Small intestine (tissue), 7 donors: Measurements from ENCODE around the gene RHCG. TPM values are rescaled to one million over a fixed set of nuclear protein-coding genes. Genes with fewer than 3 reads are reported as not detected.

Experiments
- DNase-seq, 2 donors: peaks; one replicate each; pipeline versions ENCODE4 v3.0.0 to v3.0.0-alpha.2; 2013
- FAIRE-seq: peaks from 2 replicates; lab custom pipeline; 2012; peaks lifted over from hg19 to GRCh38; lab: Jason Lieb, UNC
- H3K27ac ChIP-seq, 3 donors: one replicate each; pipeline ENCODE4 v1.5.1; 2013; ENCODE audit warnings: low read length in 2 of 3, mild to moderate bottlenecking in 2 of 3, control low read depth in 1 of 3, inconsistent platforms in 1 of 3, low read depth in 1 of 3, moderate library complexity in 1 of 3
- H3K27me3 ChIP-seq, 3 donors: one replicate each; pipeline ENCODE4 v1.6.1; 2013; ENCODE audit warnings: low read length in 3 of 3, inconsistent platforms in 1 of 3; ENCODE audit not compliant: control insufficient read depth in 3 of 3, insufficient read depth in 3 of 3
- H3K36me3 ChIP-seq, 3 donors: one replicate each; pipeline ENCODE4 v1.6.1; 2013; ENCODE audit warnings: low read length in 3 of 3, inconsistent platforms in 1 of 3, low read depth in 1 of 3, mild to moderate bottlenecking in 1 of 3, moderate library complexity in 1 of 3; ENCODE audit not compliant: control insufficient read depth in 3 of 3, insufficient read depth in 2 of 3
- H3K4me1 ChIP-seq, 3 donors: one replicate each; pipeline ENCODE4 v1.6.1; 2013; ENCODE audit warnings: low read length in 2 of 3, inconsistent platforms in 1 of 3, low read depth in 1 of 3, mild to moderate bottlenecking in 1 of 3, moderate library complexity in 1 of 3; ENCODE audit not compliant: control insufficient read depth in 3 of 3, insufficient read depth in 2 of 3
- H3K4me3 ChIP-seq, 3 donors: one replicate each; pipeline ENCODE4 v1.5.1; 2013; ENCODE audit warnings: low read length in 3 of 3, control low read depth in 1 of 3, inconsistent platforms in 1 of 3, low read depth in 1 of 3, mild to moderate bottlenecking in 1 of 3, moderate library complexity in 1 of 3
- H3K9me3 ChIP-seq, 2 donors: one replicate each; pipeline ENCODE4 v1.6.1; 2013; ENCODE audit warnings: low read depth in 1 of 2, low read length in 1 of 2; ENCODE audit not compliant: control insufficient read depth in 2 of 2, insufficient read depth in 1 of 2
- WGBS, 3 donors: extraction: QIAGEN DNeasy Blood & Tissue Kit; methylation state at CpG; one replicate each; pipeline ENCODE4 v1.1.7; 2013; 5-methylcytosine and 5-hydroxymethylcytosine counted together
- polyA plus RNA-seq, 4 donors: library from polyadenylated mRNA; stranded (reverse) in 3 of 4; unstranded in 1 of 4; fragments of 200-250 nt in 3 of 4; fragments of 120-200 nt in 1 of 4; gene quantifications; one replicate each; pipeline versions ENCODE4 v1.2.1 to v1.2.3, GENCODE V29; 2013
- donor health status: healthy with polysubstance abuse.
- donor health status: control.
- donor health status: control.
- donor health status: Bipolar disorder and iron deficiency.
- donor health status: healthy.

RHCG gene
- polyA plus RNA-seq, 4 donors, result 0.16 to 2.2 (median 1.3) TPM

DNA sequence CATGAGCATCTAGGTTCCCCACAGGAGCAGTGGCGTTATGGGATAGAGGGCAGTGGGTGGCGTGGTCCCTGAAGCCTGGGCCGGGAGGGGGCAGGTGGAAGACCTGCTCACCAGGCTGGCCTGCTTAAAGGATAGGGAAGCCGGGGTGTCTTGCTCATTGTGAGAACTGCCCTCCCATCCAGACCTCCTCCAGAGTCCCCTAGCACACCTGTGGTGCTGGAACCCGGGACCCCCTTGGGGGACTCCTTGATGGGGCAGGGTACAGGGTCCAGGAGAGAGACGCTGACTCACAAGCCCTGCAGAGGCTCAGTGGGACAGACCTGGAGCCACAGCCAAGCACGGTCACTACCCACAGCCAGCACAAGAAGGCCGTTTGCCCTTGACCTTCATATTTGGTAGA lies 2.8 kb upstream of the RHCG start:
- FAIRE-seq (no peak), DNase-seq (no peak)
- Histone ChIP-seq H3K4me3 (no peak overlapping the region), H3K4me1 (no peaks in the 10 kb centered on the region), H3K9me3 (no peaks in the 10 kb centered on the region), H3K27ac (no peak overlapping the region), H3K36me3 (no peaks in the 10 kb centered on the region), H3K27me3 (peaks cover 0 to 32% (median 28%) of the 10 kb centered on the region in 3 donors)
- WGBS, 3 donors, result 66 to 84% (median 71%) methylated on average over 8 of the region's 8 CpGs

DNA sequence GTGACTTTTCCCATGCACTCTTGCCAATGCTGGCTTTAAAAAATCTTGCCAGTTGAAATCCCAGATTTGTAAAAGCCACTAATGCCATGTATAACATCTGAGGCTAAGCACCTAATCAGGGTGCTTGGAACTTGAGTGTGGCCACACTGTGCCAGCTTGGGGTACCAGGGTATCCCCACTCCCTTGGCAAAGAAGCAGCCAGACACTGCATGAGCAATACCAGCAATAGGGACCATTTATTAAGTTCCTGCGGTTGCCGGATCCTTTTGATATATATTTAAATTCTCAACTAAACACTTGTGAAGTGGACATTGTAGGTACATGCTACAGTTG lies 2.2 kb upstream of the RHCG start:
- Histone ChIP-seq H3K27ac (no peak overlapping the region), H3K27me3 (peaks cover 0 to 33% (median 29%) of the 10 kb centered on the region in 3 donors), H3K36me3 (no peaks in the 10 kb centered on the region), H3K9me3 (no peaks in the 10 kb centered on the region), H3K4me3 (no peak overlapping the region), H3K4me1 (no peaks in the 10 kb centered on the region)
- 68 to 75% (median 73%) methylated on average over 2 of the region's 2 CpGs for WGBS, 3 donors
- FAIRE-seq (no peak), DNase-seq (no peak)

DNA sequence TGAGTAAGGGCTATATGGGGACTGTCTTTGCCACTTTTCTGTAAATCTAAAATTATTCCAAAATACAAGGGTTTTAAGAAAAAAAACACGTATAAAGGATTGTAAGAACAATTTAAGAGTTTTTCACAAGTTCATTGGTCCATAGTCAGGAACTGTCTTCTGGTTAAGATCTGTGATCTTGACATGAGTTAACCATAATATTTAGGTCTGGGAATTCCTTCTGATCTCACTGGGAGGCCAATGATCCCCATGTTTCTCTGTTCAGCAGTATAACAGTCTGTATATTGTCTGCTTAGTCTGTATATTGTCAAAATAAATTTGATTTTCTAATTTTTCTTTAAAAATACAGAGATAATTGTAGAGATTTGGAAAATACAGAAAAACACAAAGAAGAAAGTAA lies 848 bp upstream of the RHCG start:
- H3K27ac ChIP-seq, result no peak overlapping the region
- FAIRE-seq, result no peak

DNA sequence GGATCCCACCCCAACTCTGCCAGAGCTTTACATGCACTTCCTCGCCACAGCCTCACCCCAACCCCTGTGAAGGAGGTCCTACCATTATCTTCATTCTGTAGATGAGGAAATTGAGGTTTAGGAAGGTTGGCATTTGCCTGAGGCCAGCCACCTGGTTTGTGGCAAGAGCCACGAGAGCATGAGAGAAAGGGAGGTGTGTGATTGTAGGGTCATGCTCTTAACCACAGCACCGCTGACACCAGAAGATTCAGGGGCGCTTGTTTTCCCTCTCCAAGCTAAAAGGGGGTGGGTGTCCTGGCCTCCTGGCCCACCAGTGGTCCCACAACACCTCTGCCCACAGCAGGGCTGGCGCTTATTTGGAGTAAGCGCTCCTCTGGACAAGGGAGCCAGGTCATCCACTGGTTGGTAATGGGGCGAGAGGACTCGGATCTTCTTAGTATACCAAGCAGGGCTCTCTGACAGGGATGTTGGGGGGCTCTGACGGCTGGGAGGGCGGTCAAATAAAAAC lies 691 bp downstream of the RHCG start:
- Histone ChIP-seq H3K4me3 (no peak overlapping the region), H3K4me1 (no peaks in the 10 kb centered on the region), H3K36me3 (no peaks in the 10 kb centered on the region), H3K27me3 (peaks cover 0 to 41% (median 38%) of the 10 kb centered on the region in 3 donors), H3K27ac (no peak overlapping the region), H3K9me3 (no peaks in the 10 kb centered on the region)
- no peak for DNase-seq
- WGBS, 3 donors, result 71 to 74% (median 74%) methylated on average over 10 of the region's 10 CpGs
- FAIRE-seq, result no peak

More for the DNA sequence above, 848 bp upstream of the RHCG start:
- 47 to 56% (median 56%) methylated on average over 1 of the region's 1 CpG for WGBS, 3 donors
- no peak for DNase-seq
- H3K4me3 ChIP-seq, result no peak overlapping the region
- H3K27me3 ChIP-seq, result peaks cover 0 to 37% (median 36%) of the 10 kb centered on the region in 3 donors
- H3K36me3 ChIP-seq, result no peaks in the 10 kb centered on the region
- H3K9me3 ChIP-seq, result no peaks in the 10 kb centered on the region
- H3K4me1 ChIP-seq, result no peaks in the 10 kb centered on the region

DNA sequence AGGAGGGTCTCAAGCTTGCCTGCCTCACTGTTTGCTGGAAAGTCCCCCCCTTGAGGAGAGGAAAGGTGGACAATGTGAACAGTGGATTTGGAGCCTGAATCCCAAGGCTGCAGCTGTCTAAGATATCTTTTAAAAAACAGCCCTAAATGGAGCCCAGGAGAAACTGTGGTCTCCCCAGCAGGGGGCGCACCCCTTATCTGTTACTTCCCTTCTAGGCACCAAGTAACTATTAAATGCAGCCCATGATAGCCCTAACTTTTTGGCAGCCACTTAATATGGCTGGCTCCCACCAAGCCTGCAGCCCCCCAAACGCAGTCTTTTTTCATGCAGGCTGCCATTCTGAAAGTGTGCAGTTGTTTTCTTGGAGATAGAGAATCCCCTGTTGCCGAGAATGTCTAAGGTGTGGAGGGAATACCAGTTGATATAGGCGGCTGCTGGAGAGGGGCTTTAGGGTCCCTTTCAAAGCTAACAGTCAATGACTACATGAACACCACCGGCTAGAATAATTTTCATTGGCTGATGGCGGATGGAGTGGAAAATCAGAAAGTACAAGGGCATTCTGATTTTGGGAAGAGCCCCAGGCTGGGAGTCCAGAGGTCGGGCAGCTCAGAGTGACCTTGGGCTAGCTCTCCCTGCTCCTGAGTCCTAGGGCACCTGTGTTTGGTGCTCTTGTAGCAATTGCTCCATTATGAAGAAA lies 1.3 kb downstream of the RHCG start:
- 68 to 77% (median 77%) methylated on average over 7 of the region's 7 CpGs for WGBS, 3 donors
- H3K9me3 ChIP-seq, result no peaks in the 10 kb centered on the region
- H3K27ac ChIP-seq, result no peak overlapping the region
- H3K4me3 ChIP-seq, result no peak overlapping the region
- no peaks in the 10 kb centered on the region for H3K36me3 ChIP-seq
- H3K27me3 ChIP-seq, result peaks cover 0 to 42% (median 33%) of the 10 kb centered on the region in 3 donors
- no peaks in the 10 kb centered on the region for H3K4me1 ChIP-seq
- FAIRE-seq, result no peak
- DNase-seq, result no peak

DNA sequence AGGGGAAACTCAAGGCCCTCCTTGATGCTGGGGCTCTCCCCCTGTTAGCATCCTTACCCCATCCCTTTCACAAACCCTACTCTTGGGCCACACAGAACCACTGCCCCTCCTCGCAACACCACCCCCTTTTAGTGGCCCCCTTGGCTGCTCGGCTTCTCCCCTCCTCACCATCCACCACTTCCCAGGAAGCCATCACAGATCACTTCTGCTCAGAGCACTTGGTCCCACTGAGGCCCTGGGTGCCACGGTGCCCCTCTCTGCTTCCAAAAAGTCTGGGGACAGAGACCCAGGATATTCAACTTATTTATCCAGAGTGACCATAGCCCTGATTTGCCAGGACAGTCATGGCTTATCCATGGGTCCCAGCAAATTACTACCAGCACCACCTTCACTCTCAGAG lies 2.4 kb downstream of the RHCG start:
- no peaks in the 10 kb centered on the region for H3K4me1 ChIP-seq
- DNase-seq (no peak), FAIRE-seq (no peak)
- H3K27me3 ChIP-seq, result peaks cover 0 to 44% (median 34%) of the 10 kb centered on the region in 3 donors
- H3K4me3 ChIP-seq, result no peak overlapping the region
- no peaks in the 10 kb centered on the region for H3K36me3 ChIP-seq
- WGBS, 3 donors, result 82 to 89% (median 83%) methylated on average over 3 of the region's 3 CpGs
- H3K27ac ChIP-seq, result no peak overlapping the region
- H3K9me3 ChIP-seq, result no peaks in the 10 kb centered on the region

DNA sequence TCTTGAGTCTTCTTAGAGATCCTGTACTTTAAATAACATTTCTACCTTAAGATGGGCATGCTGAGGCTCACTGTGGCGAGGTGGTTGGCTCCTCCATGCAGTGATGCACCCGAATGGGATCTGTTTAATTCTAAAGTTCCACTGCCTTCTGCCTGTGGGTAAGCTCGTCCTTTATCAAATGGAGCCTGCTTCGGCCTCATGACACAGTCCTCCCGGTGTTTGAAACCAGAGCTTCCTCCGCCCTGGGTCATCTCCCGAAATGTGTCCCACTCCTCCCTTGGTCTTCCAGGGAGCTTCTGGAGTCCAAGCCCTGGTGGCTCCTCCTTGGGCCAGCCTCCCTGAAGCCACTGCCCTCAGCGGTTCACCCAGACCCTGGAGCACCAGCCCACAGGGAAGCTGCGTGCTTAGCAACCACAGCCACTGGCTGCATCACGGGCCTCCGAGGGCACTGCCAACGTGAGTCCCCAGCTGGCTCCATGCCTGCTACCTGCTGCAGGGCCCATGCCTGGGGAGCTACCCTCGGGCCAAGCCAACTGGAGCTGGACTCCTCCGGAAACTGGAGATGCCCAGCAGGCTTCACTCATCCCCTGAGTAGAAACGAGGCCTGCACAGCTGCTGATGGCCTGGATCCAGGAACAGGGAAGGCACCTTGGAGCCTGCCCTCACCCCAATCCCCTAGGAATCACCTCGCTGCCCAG lies 3.3 kb downstream of the RHCG start:
- no peaks in the 10 kb centered on the region for H3K36me3 ChIP-seq
- no peak for DNase-seq
- H3K9me3 ChIP-seq, result no peaks in the 10 kb centered on the region
- no peak overlapping the region for H3K27ac ChIP-seq
- peaks cover 0 to 41% (median 34%) of the 10 kb centered on the region in 3 donors for H3K27me3 ChIP-seq
- WGBS, 3 donors, result 61 to 76% (median 64%) methylated on average over 16 of the region's 16 CpGs
- no peak for FAIRE-seq
- no peaks in the 10 kb centered on the region for H3K4me1 ChIP-seq
- H3K4me3 ChIP-seq, result no peak overlapping the region

DNA sequence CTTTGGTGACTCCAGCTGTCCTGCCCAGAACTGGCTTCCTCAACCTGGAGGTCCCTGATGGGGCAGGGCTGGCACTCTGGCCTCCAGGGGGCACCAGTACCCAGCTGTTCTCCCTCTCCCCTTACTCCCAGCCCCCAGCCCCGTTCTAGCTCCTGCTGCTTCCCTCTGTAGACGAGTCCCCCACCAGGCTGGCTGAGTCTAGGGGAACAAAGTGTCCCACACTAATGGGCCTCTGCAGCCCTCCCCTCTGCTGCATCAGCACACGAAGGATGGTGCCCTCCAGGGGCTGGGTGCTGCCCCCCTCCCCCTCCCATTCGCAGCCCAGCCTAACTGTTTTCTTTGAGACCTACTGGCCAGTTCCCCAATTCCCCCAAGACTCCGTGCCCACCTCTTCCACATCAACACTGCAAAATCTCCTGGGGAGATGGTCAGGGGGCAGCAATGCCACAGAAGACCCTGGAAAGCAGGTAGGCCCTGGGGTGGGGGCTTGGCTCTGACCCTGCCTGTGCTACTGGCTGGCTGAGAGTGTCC lies 4.2 kb downstream of the RHCG start:
- no peak for FAIRE-seq
- no peaks in the 10 kb centered on the region for H3K9me3 ChIP-seq
- 20 to 34% (median 32%) methylated on average over 5 of the region's 5 CpGs for WGBS, 3 donors
- peaks cover 0 to 43% (median 38%) of the 10 kb centered on the region in 3 donors for H3K27me3 ChIP-seq
- H3K4me1 ChIP-seq, result no peaks in the 10 kb centered on the region
- H3K4me3 ChIP-seq, result no peak overlapping the region
- no peak for DNase-seq
- no peaks in the 10 kb centered on the region for H3K36me3 ChIP-seq
- H3K27ac ChIP-seq, result no peak overlapping the region
